HAP-1 (cell line): ENCODE results near the gene KCTD2.

Experiments used
- DNase-seq, 2 experiments: peaks; one replicate each; pipeline ENCODE4 v3.0.0-alpha.2; 2016 to 2020; ENCODE audit warnings: low spot score in 2 of 2
- H3K27me3 ChIP-seq: fragments of 250-450 bp; sonication (Bioruptor Pico); 2 replicates; pipeline ENCODE4 v1.5.1; 2020; ENCODE audit warnings: low read depth, mild to moderate bottlenecking, moderate library complexity
- H3K36me3 ChIP-seq: fragments of 250-450 bp; sonication (Bioruptor Pico); replicated peaks from 2 replicates; pipeline ENCODE4 v1.5.1; 2020; ENCODE audit warnings: mild to moderate bottlenecking
- H3K4me1 ChIP-seq: fragments of 250-450 bp; sonication (Bioruptor Pico); 2 replicates; pipeline ENCODE4 v1.5.1; 2020; ENCODE audit warnings: mild to moderate bottlenecking
- H3K4me3 ChIP-seq: fragments of 250-450 bp; sonication (Bioruptor Pico); 2 replicates; pipeline ENCODE4 v1.5.1; 2020; ENCODE audit warnings: mild to moderate bottlenecking, moderate library complexity
- H3K9me3 ChIP-seq: fragments of 250-450 bp; sonication (Bioruptor Pico); 2 replicates; pipeline ENCODE4 v1.5.1; 2020; ENCODE audit warnings: mild to moderate bottlenecking, moderate library complexity
- in situ Hi-C: fragments of 300-500 bp; cut with MboI; formaldehyde crosslinking; loops from 3 replicates; pipeline ENCODE4 v1.14.3; 2020; ENCODE audit warnings: low sequenced_read_pairs, inconsistent platforms, mixed read lengths

Gene KCTD2

GRCh38 chr17:75113798-75114551, 67.0 kb downstream of the KCTD2 start:
- peak; percentile 85 to 94 for DNase-seq
- Histone ChIP-seq H3K4me3 (peak overlapping the region; percentile 34), H3K27me3 (no peaks in the 10 kb centered on the region), H3K4me1 (peaks cover 13% of the 10 kb centered on the region), H3K9me3 (no peaks in the 10 kb centered on the region), H3K36me3 (peaks cover 23% of the 10 kb centered on the region; the same call in 1 of the 2 replicates)
- in situ Hi-C loops: loop anchor here (25.0 kb wide), 1 partner anchor 298 kb away; the partner anchor contains the start of gene GRB2

GRCh38 chr17:75114552-75115314, 67.7 kb downstream of the KCTD2 start:
- in situ Hi-C loops: loop anchor here (25.0 kb wide), 1 partner anchor 298 kb away; the partner anchor contains the start of gene GRB2
- Histone ChIP-seq H3K9me3 (no peaks in the 10 kb centered on the region), H3K36me3 (peaks cover 24% of the 10 kb centered on the region), H3K4me3 (peak overlapping the region; percentile 34), H3K4me1 (peaks cover 8% of the 10 kb centered on the region), H3K27me3 (no peaks in the 10 kb centered on the region)
- DNase-seq: no peak
